ENCODE data around the gene PKHD1. TPM values are rescaled to one million over a fixed set of nuclear protein-coding genes. Genes with fewer than 3 reads are reported as not detected.

PKHD1 gene
- total and polyA plus RNA-seq, 11 donors = 0.02 to 0.04 TPM; not detected in 9

DNA sequence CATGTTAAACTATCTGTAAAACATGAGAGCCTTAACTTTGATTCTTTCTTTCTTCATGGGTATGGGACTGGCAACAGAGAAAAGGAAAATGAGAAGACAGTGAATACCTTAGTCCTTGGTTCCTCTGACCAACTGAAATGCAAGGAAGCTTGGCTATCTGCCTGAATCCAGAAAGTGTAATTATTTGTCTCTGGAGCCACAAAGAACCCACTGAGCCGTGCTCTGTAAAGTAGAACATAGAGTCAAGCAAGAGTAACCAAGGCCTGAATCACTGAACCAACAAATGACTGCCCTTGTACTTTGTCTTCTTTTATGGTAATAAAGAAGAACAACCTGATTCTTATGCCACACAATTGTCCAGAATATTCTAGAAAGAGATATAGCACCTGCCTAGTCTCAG is 27.6 kb downstream of the PKHD1 start:
- TF ChIP-seq, protein P1, sequence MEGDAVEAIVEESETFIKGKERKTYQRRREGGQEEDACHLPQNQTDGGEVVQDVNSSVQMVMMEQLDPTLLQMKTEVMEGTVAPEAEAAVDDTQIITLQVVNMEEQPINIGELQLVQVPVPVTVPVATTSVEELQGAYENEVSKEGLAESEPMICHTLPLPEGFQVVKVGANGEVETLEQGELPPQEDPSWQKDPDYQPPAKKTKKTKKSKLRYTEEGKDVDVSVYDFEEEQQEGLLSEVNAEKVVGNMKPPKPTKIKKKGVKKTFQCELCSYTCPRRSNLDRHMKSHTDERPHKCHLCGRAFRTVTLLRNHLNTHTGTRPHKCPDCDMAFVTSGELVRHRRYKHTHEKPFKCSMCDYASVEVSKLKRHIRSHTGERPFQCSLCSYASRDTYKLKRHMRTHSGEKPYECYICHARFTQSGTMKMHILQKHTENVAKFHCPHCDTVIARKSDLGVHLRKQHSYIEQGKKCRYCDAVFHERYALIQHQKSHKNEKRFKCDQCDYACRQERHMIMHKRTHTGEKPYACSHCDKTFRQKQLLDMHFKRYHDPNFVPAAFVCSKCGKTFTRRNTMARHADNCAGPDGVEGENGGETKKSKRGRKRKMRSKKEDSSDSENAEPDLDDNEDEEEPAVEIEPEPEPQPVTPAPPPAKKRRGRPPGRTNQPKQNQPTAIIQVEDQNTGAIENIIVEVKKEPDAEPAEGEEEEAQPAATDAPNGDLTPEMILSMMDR (IDR thresholded peaks at IDR 0.05) = no peak
- TF ChIP-seq POLR2A (IDR thresholded peaks at IDR 0.05) = no peak
- Histone ChIP-seq H3K27ac (no peak overlapping the region), H3K4me3 (no peak overlapping the region), H3K9me3 (no peaks in the 10 kb centered on the region), H3K4me1 (peaks cover 0 to 8% (median 0%) of the 10 kb centered on the region in 12 donors), H3K27me3 (no peaks in the 10 kb centered on the region), H3K36me3 (no peaks in the 10 kb centered on the region)
- 60 to 83% (median 78%) methylated on average over 1 of the region's 1 CpG for WGBS, 4 donors
- intact Hi-C loops (cut with DNase I) = loop anchor here in 1 of 10 donors (5.0 kb wide), 1 partner anchor 202 kb away; no protein-coding TSS in a partner anchor
- DNase-seq = no peak
- ATAC-seq = no peak

DNA sequence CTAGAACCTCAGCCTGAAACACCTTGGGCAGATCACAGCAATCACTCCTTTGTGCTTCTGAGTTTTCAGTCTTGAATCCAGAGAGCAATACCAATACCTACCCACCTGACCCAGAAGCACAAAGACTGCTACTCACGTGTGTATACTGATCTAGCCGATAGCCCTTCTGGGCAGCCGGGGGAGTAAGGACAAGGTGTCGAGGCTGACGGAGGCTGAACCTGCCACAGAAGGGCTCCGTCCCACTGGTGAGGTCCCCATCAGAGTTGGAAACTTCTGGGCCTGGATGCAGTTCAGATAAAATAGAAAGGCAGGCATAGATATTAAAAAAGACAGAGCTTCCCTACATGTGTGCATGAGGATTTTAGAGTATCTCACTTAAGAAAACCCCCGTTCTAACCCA is 32.0 kb downstream of the PKHD1 start:
- peaks cover 0 to 10% (median 0%) of the 10 kb centered on the region in 9 donors for H3K27me3 ChIP-seq
- 68 to 83% (median 78%) methylated on average over 7 of the region's 7 CpGs for WGBS, 4 donors
- H3K4me3 ChIP-seq = no peak overlapping the region
- H3K4me1 ChIP-seq = no peaks in the 10 kb centered on the region
- DNase-seq (no peak), ATAC-seq (no peak)
- no peaks in the 10 kb centered on the region for H3K9me3 ChIP-seq
- intact Hi-C loops (cut with DNase I) = no loop called here
- TF ChIP-seq POLR2A (IDR thresholded peaks at IDR 0.05) = no peak
- TF ChIP-seq, protein P1 (IDR thresholded peaks at IDR 0.05) = no peak
- no peaks in the 10 kb centered on the region for H3K36me3 ChIP-seq
- H3K27ac ChIP-seq = no peak overlapping the region

GRCh38 chr6:52053038-52053695 is 34.2 kb downstream of the PKHD1 start:
- no peak for ATAC-seq
- no peaks in the 10 kb centered on the region for H3K9me3 ChIP-seq

DNA sequence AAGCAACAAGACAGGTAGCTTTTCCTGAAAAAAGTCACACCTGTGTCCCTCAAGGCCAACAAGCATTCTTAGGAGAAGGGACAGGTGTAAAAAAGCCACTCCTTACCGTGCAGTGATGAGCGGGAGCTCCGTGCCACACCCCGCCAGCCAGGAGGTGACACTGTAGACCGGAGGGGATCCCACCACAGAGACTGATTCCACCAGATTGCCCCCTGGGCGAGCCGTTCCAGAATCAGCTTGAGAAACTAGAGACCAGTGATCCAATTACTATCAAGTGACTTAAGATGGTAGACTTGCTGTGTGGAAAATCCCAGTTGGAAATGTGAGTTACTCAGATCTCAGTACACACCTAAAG is 37.4 kb downstream of the PKHD1 start:
- 54 to 79% (median 60%) methylated on average over 5 to 7 of the region's 7 CpGs for WGBS, 4 donors
- TF ChIP-seq, protein P1 (IDR thresholded peaks at IDR 0.05) = no peak
- Histone ChIP-seq H3K36me3 (no peaks in the 10 kb centered on the region), H3K27ac (no peak overlapping the region), H3K27me3 (peaks cover 0 to 20% (median 0%) of the 10 kb centered on the region in 9 donors), H3K4me1 (no peaks in the 10 kb centered on the region), H3K9me3 (no peaks in the 10 kb centered on the region), H3K4me3 (no peak overlapping the region)
- no peak for ATAC-seq
- intact Hi-C loops (cut with DNase I) = no loop called here
- DNase-seq = no peak

More at GRCh38 chr6:52053038-52053695, 34.2 kb downstream of the PKHD1 start:
- DNase-seq = no peak
- Histone ChIP-seq H3K4me1 (no peaks in the 10 kb centered on the region), H3K36me3 (no peaks in the 10 kb centered on the region), H3K4me3 (no peak overlapping the region), H3K27me3 (peaks cover 0 to 20% (median 0%) of the 10 kb centered on the region in 9 donors), H3K27ac (no peak overlapping the region)
- intact Hi-C loops (cut with DNase I) = no loop called here
- 69 to 83% (median 80%) methylated on average over 8 of the region's 8 CpGs for WGBS, 4 donors
- TF ChIP-seq, protein P1 (IDR thresholded peaks at IDR 0.05) = no peak
- no peak for TF ChIP-seq POLR2A (IDR thresholded peaks at IDR 0.05)

Measured in heart left ventricle (tissue), 16 donors.